Right atrium auricular region (tissue), 2 donors: ENCODE data around the gene EID2B. TPM values are rescaled to one million over a fixed set of nuclear protein-coding genes. Genes with fewer than 3 reads are reported as not detected.

Experiments
- DNase-seq: peaks from one replicate; pipeline ENCODE4 v3.0.0-alpha.2; 2019; ENCODE audit warnings: low spot score
- H3K27ac ChIP-seq, 2 donors: fragments of 200-600 bp; sonication (generic); 1 replicate in 1 of 2; 2 replicates in 1 of 2; pipeline ENCODE4 v1.5.1; 2016 to 2019
- H3K27me3 ChIP-seq, 2 donors: fragments of 200-600 bp; sonication (generic); one replicate each; pipeline versions ENCODE4 v1.5.1 to v1.6.0; 2017 to 2019
- H3K36me3 ChIP-seq: fragments of 200-600 bp; sonication (generic); one replicate; pipeline ENCODE4 v1.5.1; 2016
- H3K4me1 ChIP-seq, 2 donors: fragments of 200-600 bp; sonication (generic); one replicate each; pipeline versions ENCODE4 v1.5.1 to v1.6.0; 2017 to 2019
- H3K4me3 ChIP-seq, 2 donors: fragments of 200-600 bp; sonication (generic); 1 replicate in 1 of 2; 2 replicates in 1 of 2; pipeline ENCODE4 v1.5.1; 2017 to 2019; ENCODE audit warnings: mild to moderate bottlenecking in 1 of 2, moderate library complexity in 1 of 2
- H3K9me3 ChIP-seq, 2 donors: fragments of 200-600 bp; sonication (generic); one replicate each; pipeline ENCODE4 v1.5.1; 2019
- total RNA-seq, 2 donors: library from RNA; depleted of rRNA; stranded (reverse); fragments of >200 nt; gene quantifications; one replicate each; pipeline ENCODE4 v1.1.0, GENCODE V29; 2016
- TF ChIP-seq, protein P1 (sequence below), 2 donors: fragments of 200-600 bp; sonication (generic); IDR thresholded peaks; one replicate each; pipeline ENCODE4 v1.5.1; 2019; ENCODE audit warnings: antibody characterized with exemption in 2 of 2

EID2B gene
- total RNA-seq, 2 donors from 2014 or later: 2.1 to 2.3 TPM

- H3K4me1 ChIP-seq: peaks cover 0 to 11% of the 10 kb centered on the region in 2 donors
- H3K9me3 ChIP-seq: no peaks in the 10 kb centered on the region
- H3K27ac ChIP-seq: peak overlapping the region; percentile 89 to 91
- no peak for DNase-seq
- H3K27me3 ChIP-seq: no peaks in the 10 kb centered on the region
- TF ChIP-seq, protein P1, sequence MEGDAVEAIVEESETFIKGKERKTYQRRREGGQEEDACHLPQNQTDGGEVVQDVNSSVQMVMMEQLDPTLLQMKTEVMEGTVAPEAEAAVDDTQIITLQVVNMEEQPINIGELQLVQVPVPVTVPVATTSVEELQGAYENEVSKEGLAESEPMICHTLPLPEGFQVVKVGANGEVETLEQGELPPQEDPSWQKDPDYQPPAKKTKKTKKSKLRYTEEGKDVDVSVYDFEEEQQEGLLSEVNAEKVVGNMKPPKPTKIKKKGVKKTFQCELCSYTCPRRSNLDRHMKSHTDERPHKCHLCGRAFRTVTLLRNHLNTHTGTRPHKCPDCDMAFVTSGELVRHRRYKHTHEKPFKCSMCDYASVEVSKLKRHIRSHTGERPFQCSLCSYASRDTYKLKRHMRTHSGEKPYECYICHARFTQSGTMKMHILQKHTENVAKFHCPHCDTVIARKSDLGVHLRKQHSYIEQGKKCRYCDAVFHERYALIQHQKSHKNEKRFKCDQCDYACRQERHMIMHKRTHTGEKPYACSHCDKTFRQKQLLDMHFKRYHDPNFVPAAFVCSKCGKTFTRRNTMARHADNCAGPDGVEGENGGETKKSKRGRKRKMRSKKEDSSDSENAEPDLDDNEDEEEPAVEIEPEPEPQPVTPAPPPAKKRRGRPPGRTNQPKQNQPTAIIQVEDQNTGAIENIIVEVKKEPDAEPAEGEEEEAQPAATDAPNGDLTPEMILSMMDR (IDR thresholded peaks at IDR 0.05): no peak
- H3K36me3 ChIP-seq: no peaks in the 10 kb centered on the region
- peak overlapping the region; percentile 86 to 96 for H3K4me3 ChIP-seq
These were observed 819 bp downstream of the EID2B start for GRCh38 chr19:39531834-39532232.

DNA sequence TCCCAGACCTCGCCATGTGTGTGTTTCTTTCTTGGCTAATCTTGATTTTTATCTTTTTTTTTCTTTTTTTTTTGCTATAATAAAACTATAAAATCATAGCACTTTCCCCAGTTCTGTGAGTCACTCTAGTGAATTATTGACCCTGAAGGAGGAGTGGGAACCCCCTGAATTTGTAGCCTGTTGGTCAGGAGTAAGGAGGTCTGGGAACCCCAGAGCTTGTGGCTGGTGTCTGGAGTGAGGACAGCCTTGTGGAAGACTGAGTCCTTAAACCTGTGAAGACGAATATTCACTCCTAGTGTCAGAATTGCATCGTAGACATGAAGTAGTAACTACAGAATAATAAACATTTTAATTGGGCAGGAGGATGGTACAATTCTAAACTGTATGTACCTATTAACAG, 7.4 kb downstream of the EID2B start:
- Histone ChIP-seq H3K36me3 (no peaks in the 10 kb centered on the region), H3K9me3 (no peaks in the 10 kb centered on the region), H3K4me1 (no peaks in the 10 kb centered on the region), H3K27me3 (no peaks in the 10 kb centered on the region), H3K27ac (no peak overlapping the region), H3K4me3 (no peak overlapping the region)
- TF ChIP-seq, protein P1 (IDR thresholded peaks at IDR 0.05): no peak
- no peak for DNase-seq

DNA sequence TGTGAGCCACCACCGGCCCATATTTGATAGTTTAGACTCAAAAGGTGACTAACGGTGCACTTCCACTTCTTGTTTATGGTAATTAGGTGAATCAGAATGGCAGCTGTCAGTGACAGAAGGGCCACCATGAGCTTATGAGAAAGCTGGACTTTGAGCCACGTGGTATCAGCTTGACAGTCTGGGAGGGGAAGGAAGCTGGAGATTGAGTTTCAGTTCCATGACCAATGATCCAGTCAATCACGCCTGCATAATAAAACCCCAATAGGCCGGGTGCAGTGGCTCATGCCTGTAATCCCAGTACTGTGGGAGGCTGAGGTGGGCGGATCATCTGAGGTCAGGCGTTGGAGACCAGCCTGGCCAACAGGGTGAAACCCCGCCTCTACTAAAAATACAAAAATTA, 8.2 kb downstream of the EID2B start:
- DNase-seq: no peak
- Histone ChIP-seq H3K4me1 (no peaks in the 10 kb centered on the region), H3K9me3 (no peaks in the 10 kb centered on the region), H3K4me3 (no peak overlapping the region), H3K36me3 (no peaks in the 10 kb centered on the region), H3K27ac (no peak overlapping the region), H3K27me3 (no peaks in the 10 kb centered on the region)
- TF ChIP-seq, protein P1 (IDR thresholded peaks at IDR 0.05): no peak

GRCh38 chr19:39520541-39521484, 11.8 kb downstream of the EID2B start:
- H3K4me1 ChIP-seq: peaks cover 0 to 2% of the 10 kb centered on the region in 2 donors

GRCh38 chr19:39518975-39519374, 13.7 kb downstream of the EID2B start:
- no peaks in the 10 kb centered on the region for H3K9me3 ChIP-seq
- TF ChIP-seq, protein P1 (IDR thresholded peaks at IDR 0.05): no peak
- H3K4me1 ChIP-seq: peaks cover 0 to 14% of the 10 kb centered on the region in 2 donors
- no peak overlapping the region for H3K27ac ChIP-seq
- DNase-seq: no peak
- no peaks in the 10 kb centered on the region for H3K36me3 ChIP-seq
- no peak overlapping the region for H3K4me3 ChIP-seq
- peaks cover 8 to 23% of the 10 kb centered on the region in 2 donors for H3K27me3 ChIP-seq

More at GRCh38 chr19:39520541-39521484, 11.8 kb downstream of the EID2B start:
- Histone ChIP-seq H3K27ac (no peak overlapping the region), H3K9me3 (no peaks in the 10 kb centered on the region), H3K36me3 (no peaks in the 10 kb centered on the region), H3K4me3 (no peak overlapping the region), H3K27me3 (peaks cover 0 to 5% of the 10 kb centered on the region in 2 donors)
- DNase-seq: no peak
- TF ChIP-seq, protein P1 (IDR thresholded peaks at IDR 0.05): no peak
